Activated CD4-positive, CD25-positive, alpha-beta regulatory T cell treated with anti-CD3 and anti-CD28 coated beads, Interleukin-2, amount 50 U/mL, for 16 hours (primary cell): Measurements from ENCODE around the gene FSTL4.

Experiments used
- DNase-seq: peaks from one replicate; pipeline ENCODE4 v3.0.0-alpha.2; 2020; ENCODE audit warnings: low read depth, low spot score

FSTL4 gene

GRCh38 chr5:133296624-133297023, 315.7 kb downstream of the FSTL4 start:
- DNase-seq: no peak

GRCh38 chr5:133295520-133295919, 316.8 kb downstream of the FSTL4 start:
- DNase-seq: no peak

DNA sequence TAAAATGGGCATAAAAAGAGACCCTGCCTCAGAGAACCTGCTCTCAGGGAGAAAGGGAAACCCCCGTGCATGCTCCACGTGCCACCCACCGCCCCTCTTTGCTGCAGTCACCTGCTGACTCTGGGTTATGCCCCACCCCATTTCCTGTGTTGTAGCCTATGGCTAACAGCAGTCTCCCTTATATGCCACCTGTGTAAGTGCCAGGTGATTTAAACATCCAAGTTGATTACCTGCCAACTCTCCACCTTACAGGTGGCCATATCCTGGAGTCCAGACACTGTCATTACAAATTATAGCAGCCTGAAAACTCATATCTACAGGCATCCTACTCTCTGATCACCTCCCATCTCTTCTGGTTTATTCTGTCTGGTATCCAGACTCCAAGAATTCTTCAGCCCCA, 318.0 kb downstream of the FSTL4 start:
- DNase-seq: no peak

DNA sequence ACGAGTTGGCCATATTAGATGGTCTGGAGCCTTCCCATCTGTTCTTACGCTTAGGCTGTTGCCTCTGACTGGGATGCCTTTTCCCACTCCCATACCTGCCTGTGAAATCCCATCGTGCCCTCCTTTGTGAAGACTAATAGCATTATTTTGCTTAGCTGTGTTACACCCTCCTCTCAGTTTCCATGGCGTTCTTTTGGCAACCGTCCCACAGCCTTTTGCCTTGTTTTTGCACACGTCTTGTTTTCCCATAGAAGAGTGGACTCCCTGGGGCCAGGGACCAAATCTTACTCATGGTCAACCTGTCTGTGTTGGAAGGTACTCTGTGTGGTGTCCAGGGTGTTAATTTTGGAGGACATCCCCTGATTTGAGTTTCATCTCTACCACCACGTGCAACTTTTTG, 318.4 kb downstream of the FSTL4 start:
- no peak for DNase-seq

DNA sequence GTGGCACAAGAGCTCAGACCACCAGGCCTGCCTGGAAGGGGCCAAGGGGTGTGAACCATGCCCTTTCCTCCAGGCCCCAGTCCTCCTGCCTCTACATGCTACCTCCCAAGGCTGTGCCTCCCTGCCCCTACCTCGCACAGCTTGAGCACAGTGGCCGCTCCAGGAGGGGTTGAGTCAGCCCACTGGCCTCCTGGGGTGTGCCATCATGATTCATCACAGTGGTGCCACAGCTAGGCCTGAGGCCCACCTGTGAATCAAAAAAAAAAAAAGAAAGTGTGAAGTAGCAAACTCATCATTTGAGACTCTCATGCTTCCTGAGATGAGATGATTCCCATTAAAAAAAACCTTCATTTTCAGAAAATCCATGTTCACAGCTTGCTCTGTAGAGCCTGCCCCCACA, 320.0 kb downstream of the FSTL4 start:
- DNase-seq: no peak

GRCh38 chr5:133291524-133291923, 320.8 kb downstream of the FSTL4 start:
- DNase-seq: no peak

- DNase-seq: no peak
These were observed 321.6 kb downstream of the FSTL4 start for GRCh38 chr5:133290669-133291240.

DNA sequence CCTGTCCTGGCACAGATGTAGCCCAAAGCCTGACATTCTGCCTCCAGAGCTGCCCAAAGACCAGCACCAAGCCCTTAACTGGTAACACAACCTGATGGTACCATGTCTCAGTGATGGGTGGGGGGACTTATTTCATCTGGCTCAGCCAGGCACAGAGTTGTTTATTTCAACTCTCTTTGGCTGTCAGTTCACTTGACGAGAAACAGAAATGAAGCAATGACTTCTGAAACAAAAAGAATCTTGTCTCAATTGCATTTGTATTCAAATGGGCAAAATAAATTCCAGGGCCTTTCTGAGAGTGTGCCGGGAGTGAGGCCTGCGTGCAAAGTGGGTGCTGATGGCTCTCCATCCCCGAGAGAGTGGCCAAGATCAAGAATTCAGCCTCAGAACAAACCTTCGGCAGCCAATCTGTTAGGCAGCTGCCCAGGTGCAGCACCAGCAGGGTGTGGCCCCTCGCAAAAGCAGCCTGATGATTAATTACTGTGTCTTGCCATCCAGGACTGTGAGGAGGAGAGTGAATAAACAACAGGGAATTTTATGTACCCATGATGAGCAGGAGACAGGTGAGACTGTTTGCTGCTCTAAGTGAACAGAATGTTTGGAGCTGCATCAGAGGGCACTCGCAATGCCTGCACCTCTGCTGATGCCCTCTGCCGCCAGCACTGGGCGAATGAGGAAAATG, 322.5 kb downstream of the FSTL4 start:
- DNase-seq: no peak

GRCh38 chr5:133287500-133287899, 324.8 kb downstream of the FSTL4 start:
- no peak for DNase-seq

GRCh38 chr5:133286483-133286882, 325.9 kb downstream of the FSTL4 start:
- DNase-seq: no peak

DNA sequence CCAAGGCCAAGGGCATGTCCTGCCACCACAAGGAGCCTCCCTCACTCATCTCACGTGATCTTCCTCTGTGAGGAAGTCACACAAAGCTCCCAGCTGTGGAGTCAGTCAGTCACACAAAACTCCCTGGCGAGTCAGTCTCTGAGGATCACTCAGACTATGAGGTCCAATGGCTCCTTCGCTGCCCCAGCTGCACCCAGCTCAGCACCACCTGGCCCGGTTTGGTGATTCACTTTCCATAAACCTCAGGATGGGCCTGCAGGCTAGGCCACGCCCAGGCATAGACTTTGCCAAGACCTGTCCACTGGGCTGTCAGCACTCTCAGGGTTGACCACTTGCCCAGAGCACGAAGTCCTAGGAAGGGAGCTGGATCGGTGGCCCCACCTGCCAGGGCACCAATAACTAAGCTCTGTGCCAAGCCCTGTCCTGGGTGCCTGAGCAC, 326.7 kb downstream of the FSTL4 start:
- no peak for DNase-seq

- no peak for DNase-seq
These were observed 328.0 kb downstream of the FSTL4 start for GRCh38 chr5:133284306-133284705.

- DNase-seq: no peak
These were observed 334.0 kb downstream of the FSTL4 start for GRCh38 chr5:133278317-133278716.

DNA sequence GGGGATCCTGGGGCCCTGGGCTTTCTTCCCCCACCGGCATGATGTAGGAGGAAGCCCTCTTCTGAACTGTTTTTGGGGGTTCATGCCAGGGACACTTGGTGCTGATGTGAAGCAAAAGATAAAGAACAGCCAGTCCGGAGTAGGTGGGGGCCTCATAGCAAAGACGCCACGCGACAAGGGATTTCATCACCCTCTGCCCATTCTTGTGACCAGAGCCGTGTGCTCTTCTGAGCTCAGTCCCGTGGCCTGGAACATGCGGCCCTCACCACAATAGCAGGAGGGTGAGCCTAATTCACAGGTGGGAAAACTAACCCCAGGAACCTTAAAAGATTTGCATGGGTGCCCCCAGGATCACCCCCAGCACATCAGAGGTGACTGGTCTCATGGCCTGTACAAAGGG, 334.6 kb downstream of the FSTL4 start:
- DNase-seq: no peak

DNA sequence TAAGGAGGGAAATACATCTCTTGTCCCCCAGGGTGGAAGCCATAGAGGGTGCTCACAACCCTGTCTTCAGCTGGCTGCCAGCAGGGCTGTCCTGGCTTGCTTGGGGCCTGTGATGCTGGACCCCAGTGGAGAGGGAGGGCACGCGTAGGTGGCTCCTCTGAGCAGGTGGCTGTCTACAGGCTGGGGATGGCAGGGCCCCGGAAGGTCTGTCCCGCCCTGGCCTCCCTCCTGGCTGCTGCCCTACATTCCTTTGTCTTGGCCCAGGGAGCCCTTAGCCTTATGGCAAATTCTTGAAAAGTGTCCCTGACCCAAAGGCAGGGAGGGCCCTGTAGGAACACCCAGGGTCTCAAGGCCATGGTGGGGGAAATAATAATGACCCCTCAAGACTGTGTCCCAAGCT, 336.2 kb downstream of the FSTL4 start:
- no peak for DNase-seq

DNA sequence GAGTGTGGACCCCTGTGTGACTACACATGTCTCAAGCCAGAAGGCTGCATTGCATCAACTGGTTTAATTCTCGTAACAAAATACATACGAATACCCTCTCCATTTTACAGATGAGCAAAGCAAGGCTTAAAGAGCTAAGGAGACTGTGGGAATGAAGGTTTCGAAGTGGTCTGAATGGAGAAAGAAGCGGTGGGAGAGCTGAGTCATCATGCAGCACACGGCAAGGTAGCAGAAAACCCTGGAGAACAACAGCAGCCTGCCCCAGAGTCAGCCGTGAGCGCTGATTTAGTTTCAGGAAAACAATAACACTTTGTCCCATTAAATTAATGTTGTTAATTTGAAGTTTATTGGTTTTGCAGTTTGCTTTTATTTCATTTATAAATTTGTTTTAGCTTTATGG, 336.7 kb downstream of the FSTL4 start:
- DNase-seq: no peak

- no peak for DNase-seq
These were observed 337.8 kb downstream of the FSTL4 start for GRCh38 chr5:133274597-133274935.

GRCh38 chr5:133273661-133274596, 338.4 kb downstream of the FSTL4 start:
- DNase-seq: no peak

- no peak for DNase-seq
These were observed 340.0 kb downstream of the FSTL4 start for GRCh38 chr5:133272345-133272744.

GRCh38 chr5:133271606-133272005, 340.7 kb downstream of the FSTL4 start:
- no peak for DNase-seq

DNA sequence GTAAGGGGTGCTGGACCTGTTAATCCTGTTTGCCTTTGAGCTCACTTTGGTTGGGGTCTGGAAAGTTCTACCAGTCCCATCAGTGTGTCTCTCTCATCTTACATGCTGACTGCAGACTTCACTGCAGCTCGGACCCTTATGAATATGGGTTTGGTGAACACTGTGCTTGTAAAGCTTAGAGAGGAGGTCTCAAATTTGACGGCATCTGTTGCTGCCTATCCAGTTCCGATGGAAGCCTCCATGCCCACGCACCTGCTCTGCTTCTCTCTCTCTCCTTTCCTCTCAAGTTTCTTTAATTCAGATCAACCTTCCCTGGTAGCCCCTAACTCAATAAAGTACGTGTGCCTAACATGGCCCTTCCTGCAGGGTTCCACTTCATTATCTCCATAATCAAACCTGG, 342.6 kb downstream of the FSTL4 start:
- DNase-seq: no peak

- no peak for DNase-seq
These were observed 344.7 kb downstream of the FSTL4 start for GRCh38 chr5:133267601-133268000.

DNA sequence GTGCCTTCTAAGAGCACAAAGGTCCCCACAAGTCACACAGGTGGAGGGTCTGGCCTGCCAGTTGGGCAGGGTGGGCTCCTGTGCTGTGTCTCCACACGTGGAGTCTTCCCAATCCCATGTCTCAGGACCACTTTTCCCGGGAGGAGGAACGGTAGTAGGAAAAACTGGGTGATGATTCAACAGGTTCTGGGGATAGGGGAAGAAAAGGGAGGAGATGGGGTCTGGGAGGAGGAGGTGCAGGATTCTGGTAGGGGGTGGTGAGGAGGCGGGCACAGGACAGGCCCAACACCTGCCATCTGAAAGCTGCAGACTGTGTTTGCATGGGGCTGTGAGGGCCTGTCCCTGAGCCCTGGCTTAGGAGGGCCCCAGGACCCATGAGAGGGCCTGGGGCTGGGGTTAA, 345.4 kb downstream of the FSTL4 start:
- DNase-seq: no peak
